Measurements from ENCODE around the gene AFF4.

DNA sequence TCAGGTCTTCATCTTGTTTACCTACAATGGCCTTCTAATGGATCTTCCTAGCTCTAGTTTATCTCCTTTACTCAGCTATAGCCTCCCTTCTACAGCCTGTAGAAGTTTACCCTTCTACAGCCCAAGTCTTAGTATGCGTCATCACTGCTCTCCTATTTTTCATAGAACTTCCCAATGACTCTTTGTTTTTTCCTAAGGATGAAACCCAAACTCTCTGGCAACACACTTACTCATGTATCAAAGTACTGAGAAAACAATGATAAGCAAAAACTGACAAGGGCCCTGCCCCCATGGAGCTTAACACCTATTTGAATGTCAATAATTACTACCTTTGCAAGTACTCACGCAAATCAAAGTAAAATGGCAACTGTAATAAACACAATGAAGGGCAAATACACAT lies 56.3 kb downstream of the AFF4 start:
- TF ChIP-seq POLR2A (IDR thresholded peaks at IDR 0.05): no peak
- no peak for TF ChIP-seq CTCF (IDR thresholded peaks at IDR 0.05)

Data from Peyer's patch (tissue), 4 donors.